A673 (cell line): Measurements from ENCODE around the gene NRDC. TPM values are rescaled to one million over a fixed set of nuclear protein-coding genes. Genes with fewer than 3 reads are reported as not detected.
A peak's percentile ranks its signal among the peaks of the same experiment; 100 is the strongest.

Source experiments
- BruUV-seq: library from RNA; stranded (reverse); fragments of 400-500 nt; replicated peaks from 2 replicates; lab custom pipeline; 2021; lab: Mats Ljungman, UMichigan
- CTCF ChIA-PET: fragments of 300-600 bp; sonication (Branson Sonifier 250); formaldehyde crosslinking; loops from one replicate; lab custom pipeline; 2022; ENCODE audit warnings: antibody characterized with exemption; lab: Charles Lee
- POLR2A ChIA-PET: fragments of 300-600 bp; sonication (Branson Sonifier 250); formaldehyde crosslinking; loops from one replicate; lab custom pipeline; 2022; ENCODE audit warnings: antibody characterized with exemption; ENCODE audit not compliant: low non-redundant PET; lab: Charles Lee
- DNase-seq: peaks from one replicate; pipeline ENCODE4 v3.0.0-alpha.2; 2015; ENCODE audit warnings: low spot score
- H3K27ac ChIP-seq: fragments of 200-600 bp; sonication (generic); 2 replicates; pipeline ENCODE4 v1.5.1; 2016; ENCODE audit warnings: mixed run types, low read depth, mild to moderate bottlenecking, mixed read lengths, antibody characterized with exemption, low read length; ENCODE audit not compliant: poor library complexity, severe bottlenecking
- H3K27me3 ChIP-seq: fragments of 200-600 bp; sonication (generic); replicated peaks from 2 replicates; pipeline ENCODE4 v1.6.1; 2017; ENCODE audit warnings: mixed run types, low read depth, mild to moderate bottlenecking, mixed read lengths, antibody characterized with exemption, low read length; ENCODE audit not compliant: insufficient read depth, poor library complexity
- H3K36me3 ChIP-seq: fragments of 200-600 bp; sonication (generic); 2 replicates; pipeline ENCODE4 v1.6.1; 2016; ENCODE audit warnings: mixed run types, mild to moderate bottlenecking, mixed read lengths, antibody characterized with exemption, low read length; ENCODE audit not compliant: insufficient read depth, poor library complexity, severe bottlenecking
- H3K4me1 ChIP-seq: fragments of 200-600 bp; sonication (generic); 2 replicates; pipeline ENCODE4 v1.6.1; 2017; ENCODE audit warnings: mixed run types, mild to moderate bottlenecking, mixed read lengths, antibody characterized with exemption, low read length; ENCODE audit not compliant: insufficient read depth, poor library complexity, severe bottlenecking
- H3K4me3 ChIP-seq: fragments of 200-600 bp; sonication (generic); 2 replicates; pipeline ENCODE4 v1.5.1; 2016; ENCODE audit warnings: low read depth, mixed run types, mild to moderate bottlenecking, mixed read lengths, low read length; ENCODE audit not compliant: poor library complexity, severe bottlenecking
- H3K9me3 ChIP-seq: fragments of 200-600 bp; sonication (generic); 2 replicates; pipeline ENCODE4 v1.6.1; 2016; ENCODE audit warnings: mixed run types, low read depth, mild to moderate bottlenecking, mixed read lengths, antibody characterized with exemption, low read length; ENCODE audit not compliant: poor library complexity, severe bottlenecking
- EZH2 ChIP-seq: fragments of 200-600 bp; sonication (generic); IDR thresholded peaks from 2 replicates; pipeline ENCODE4 v1.6.1; 2017; ENCODE audit warnings: borderline replicate concordance, low read depth, mild to moderate bottlenecking, mixed read lengths, antibody characterized with exemption, low read length; ENCODE audit not compliant: poor library complexity, severe bottlenecking
- intact Hi-C: fragments of 100-400 bp; cut with micrococcal nuclease; formaldehyde crosslinking; loops from one replicate; pipeline ENCODE4 v1.10.0; 2022; ENCODE audit not compliant: unreplicated experiment
- total RNA-seq: library from RNA; stranded (reverse); gene quantifications from 2 replicates; pipeline ENCODE4 v1.2.3, GENCODE V29; 2021
- TF ChIP-seq, protein P1 (sequence below): fragments of 300-800, 200-600 bp; sonication (generic); conservative IDR thresholded peaks from 2 replicates; pipeline ENCODE4 v1.5.1; 2017; ENCODE audit warnings: low read depth, mild to moderate bottlenecking, antibody characterized with exemption, low read length, moderate library complexity, mixed read lengths

Gene NRDC
- total RNA-seq, 1 experiment from 2014 or later: 1,009 TPM

DNA sequence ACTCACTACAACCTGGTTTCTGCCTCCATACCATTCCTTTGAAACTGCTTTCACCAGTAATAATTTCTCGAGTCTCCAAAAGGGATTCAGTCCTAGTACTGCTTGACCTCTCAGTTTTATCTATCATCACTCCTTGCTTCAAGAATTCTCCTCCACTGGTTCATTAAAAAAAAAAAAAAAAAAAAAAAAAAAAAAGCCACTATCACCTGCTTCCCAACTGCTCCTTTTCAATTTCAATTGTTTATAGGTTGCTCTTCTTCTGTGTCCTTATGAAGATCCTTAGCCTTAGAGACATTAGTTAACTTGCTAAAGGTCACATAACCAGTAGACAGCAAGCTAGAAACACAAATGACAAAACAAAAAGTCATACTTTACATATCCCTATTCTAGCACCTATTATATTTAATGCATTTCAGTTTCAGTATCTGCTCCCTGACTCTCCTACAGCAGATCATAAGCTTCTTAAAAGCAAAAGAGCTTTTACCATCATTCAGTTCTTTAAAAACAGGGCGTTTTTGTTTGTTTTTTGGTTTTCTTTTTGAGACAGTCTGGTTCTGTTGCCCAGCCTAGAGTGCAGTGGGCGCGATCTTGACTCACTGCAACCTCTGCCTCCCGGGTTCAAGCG, 7.1 kb downstream of the NRDC start:
- Histone ChIP-seq H3K4me3 (no peak overlapping the region), H3K27ac (peak overlapping the region; percentile 61), H3K4me1 (peaks cover 56% of the 10 kb centered on the region), H3K27me3 (no peaks in the 10 kb centered on the region), H3K36me3 (peaks cover 21% of the 10 kb centered on the region), H3K9me3 (no peaks in the 10 kb centered on the region)
- ChIA-PET POLR2A (interaction anchor here (0.7 to 0.8 kb wide), 2 partner anchors 11 to 141 kb away, joined by 3 to 6 read pairs; no protein-coding TSS in a partner anchor), CTCF (interaction anchor here (0.5 kb wide), 1 partner anchor 392 kb away, joined by 5 read pairs; no protein-coding TSS in a partner anchor)
- no TSS peak for BruUV-seq
- TF ChIP-seq, protein P1, sequence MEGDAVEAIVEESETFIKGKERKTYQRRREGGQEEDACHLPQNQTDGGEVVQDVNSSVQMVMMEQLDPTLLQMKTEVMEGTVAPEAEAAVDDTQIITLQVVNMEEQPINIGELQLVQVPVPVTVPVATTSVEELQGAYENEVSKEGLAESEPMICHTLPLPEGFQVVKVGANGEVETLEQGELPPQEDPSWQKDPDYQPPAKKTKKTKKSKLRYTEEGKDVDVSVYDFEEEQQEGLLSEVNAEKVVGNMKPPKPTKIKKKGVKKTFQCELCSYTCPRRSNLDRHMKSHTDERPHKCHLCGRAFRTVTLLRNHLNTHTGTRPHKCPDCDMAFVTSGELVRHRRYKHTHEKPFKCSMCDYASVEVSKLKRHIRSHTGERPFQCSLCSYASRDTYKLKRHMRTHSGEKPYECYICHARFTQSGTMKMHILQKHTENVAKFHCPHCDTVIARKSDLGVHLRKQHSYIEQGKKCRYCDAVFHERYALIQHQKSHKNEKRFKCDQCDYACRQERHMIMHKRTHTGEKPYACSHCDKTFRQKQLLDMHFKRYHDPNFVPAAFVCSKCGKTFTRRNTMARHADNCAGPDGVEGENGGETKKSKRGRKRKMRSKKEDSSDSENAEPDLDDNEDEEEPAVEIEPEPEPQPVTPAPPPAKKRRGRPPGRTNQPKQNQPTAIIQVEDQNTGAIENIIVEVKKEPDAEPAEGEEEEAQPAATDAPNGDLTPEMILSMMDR: no peak
- no peak for TF ChIP-seq EZH2
- intact Hi-C loops: no loop called here
- DNase-seq: no peak

DNA sequence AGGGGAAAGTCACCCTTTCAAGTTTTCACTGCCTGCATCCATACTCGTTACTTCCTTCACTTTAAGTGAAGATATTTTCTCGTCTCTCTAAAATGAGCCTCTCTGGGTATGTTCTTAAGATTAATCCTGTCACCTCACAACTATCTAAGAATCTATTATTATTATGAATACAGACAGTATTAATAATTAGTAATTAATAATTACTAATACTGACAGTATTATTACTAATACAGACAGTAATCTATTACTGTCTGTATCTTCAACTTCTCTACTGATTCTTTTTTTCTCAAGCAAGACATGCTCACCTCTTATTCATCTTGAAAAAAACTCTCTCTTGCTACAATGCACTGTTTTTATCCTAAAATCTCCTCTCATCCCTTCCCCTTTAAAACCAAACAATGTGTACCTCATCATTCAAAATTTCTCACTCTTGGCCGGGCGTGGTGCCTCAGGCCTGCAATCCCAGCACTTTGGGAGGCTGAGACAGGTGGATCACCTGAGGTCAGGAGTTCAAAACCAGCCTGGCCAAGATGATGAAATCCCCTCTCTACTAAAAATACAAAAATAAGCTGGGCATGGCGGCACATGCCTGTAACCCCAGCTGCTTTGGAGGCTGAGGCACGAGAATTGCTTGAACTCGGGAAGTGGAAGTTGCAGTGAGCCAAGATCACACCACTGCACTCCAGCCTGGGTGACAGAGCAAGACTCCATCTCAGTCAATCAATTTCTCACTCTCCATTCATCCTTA, 7.8 kb downstream of the NRDC start:
- H3K36me3 ChIP-seq: peaks cover 16% of the 10 kb centered on the region
- BruUV-seq: no TSS peak
- peak overlapping the region; percentile 61 for H3K27ac ChIP-seq
- no peaks in the 10 kb centered on the region for H3K9me3 ChIP-seq
- H3K4me1 ChIP-seq: peaks cover 62% of the 10 kb centered on the region
- no peak for DNase-seq
- ChIA-PET POLR2A (interaction anchor here (0.8 kb wide), 1 partner anchor 11 kb away, joined by 6 read pairs; no protein-coding TSS in a partner anchor), CTCF (no interaction called here)
- intact Hi-C loops: no loop called here
- no peak overlapping the region for H3K4me3 ChIP-seq
- no peaks in the 10 kb centered on the region for H3K27me3 ChIP-seq
- TF ChIP-seq, protein P1: no peak
- TF ChIP-seq EZH2: no peak

DNA sequence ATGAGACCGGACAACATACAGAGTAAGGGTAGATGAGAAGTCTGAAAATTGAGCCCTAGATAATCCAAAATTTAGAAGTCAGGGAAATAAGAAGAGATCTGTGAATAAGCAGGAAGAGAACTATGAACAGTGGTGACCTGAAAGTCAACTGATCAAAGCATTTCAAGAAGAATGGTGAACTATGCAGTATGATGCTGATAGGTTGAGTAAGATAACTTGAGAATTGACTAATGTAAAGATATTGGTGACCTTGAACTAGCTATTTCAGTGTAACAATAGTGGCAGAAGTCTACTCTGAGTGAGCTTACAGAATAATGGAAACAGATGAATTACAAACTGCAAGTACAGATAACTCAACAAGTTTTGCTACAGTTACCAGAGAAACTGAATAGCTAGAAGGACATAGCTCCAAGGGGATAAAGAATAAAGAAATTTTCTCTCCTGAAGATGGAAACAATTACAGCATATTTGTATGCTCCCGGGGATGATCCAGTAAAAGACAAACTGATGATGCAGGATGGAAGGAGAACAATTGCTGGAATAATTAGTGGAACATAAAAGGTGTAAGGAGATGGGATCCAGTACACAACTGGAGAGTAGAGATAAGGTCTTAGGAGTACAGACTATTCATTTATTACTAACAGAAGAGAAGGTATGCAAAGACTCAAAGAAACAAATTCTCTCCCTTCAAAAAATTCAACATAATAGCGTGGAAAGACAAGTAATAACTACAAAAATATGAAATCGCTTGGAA, 10.9 kb downstream of the NRDC start:
- Histone ChIP-seq H3K27me3 (no peaks in the 10 kb centered on the region), H3K9me3 (no peaks in the 10 kb centered on the region), H3K4me1 (peaks cover 62% of the 10 kb centered on the region), H3K36me3 (peaks cover 14% of the 10 kb centered on the region), H3K27ac (peak overlapping the region; percentile 31), H3K4me3 (no peak overlapping the region)
- no peak for TF ChIP-seq EZH2
- TF ChIP-seq, protein P1: no peak
- CTCF ChIA-PET: no interaction called here
- intact Hi-C loops: no loop called here
- POLR2A ChIA-PET: no interaction called here
- DNase-seq: no peak
- no TSS peak for BruUV-seq
